Neural progenitor cell (in vitro differentiated cells): Measurements from ENCODE around the gene GNAT1.

ENCODE experiments used
- EZH2 ChIP-seq: fragments of 200-600 bp; sonication (generic); IDR thresholded peaks from 2 replicates; pipeline ENCODE4 v1.6.1; 2017; ENCODE audit warnings: antibody characterized with exemption, mild to moderate bottlenecking, moderate library complexity
- TF ChIP-seq, protein P1 (sequence below): fragments of 200-600 bp; sonication (generic); IDR thresholded peaks from 2 replicates; pipeline ENCODE4 v1.5.1; 2017; ENCODE audit warnings: antibody characterized with exemption, mild to moderate bottlenecking

DNA sequence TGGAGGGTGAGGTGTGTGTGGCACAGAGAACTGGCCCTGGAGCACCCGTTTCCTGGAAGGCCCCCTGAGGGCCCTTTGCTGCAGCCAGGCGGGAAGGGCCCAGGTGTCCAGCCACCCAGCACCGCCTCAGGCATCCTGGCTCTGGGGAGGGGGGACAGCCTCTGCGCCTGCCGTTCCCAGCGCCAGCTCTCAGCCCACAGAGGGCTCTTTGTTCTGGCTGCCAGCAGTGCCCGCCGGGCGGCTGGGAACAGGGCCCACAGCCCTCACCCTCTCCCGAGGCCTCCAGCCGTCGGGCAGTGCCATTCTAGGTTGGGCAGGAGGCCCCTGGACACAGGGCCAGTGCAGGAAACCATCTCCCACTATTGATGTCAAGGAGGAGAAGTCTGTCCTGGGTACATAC is 22.0 kb downstream of the GNAT1 start:
- TF ChIP-seq, protein P1, sequence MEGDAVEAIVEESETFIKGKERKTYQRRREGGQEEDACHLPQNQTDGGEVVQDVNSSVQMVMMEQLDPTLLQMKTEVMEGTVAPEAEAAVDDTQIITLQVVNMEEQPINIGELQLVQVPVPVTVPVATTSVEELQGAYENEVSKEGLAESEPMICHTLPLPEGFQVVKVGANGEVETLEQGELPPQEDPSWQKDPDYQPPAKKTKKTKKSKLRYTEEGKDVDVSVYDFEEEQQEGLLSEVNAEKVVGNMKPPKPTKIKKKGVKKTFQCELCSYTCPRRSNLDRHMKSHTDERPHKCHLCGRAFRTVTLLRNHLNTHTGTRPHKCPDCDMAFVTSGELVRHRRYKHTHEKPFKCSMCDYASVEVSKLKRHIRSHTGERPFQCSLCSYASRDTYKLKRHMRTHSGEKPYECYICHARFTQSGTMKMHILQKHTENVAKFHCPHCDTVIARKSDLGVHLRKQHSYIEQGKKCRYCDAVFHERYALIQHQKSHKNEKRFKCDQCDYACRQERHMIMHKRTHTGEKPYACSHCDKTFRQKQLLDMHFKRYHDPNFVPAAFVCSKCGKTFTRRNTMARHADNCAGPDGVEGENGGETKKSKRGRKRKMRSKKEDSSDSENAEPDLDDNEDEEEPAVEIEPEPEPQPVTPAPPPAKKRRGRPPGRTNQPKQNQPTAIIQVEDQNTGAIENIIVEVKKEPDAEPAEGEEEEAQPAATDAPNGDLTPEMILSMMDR: no peak
- TF ChIP-seq EZH2: no peak
